NCI-H2081 treated with DMSO at 0.1 percent for 48 hours (cell line): ENCODE results near the gene SLC25A22.

Source experiments
- DNase-seq: peaks from one replicate; lab custom pipeline; 2025; lab: John Stamatoyannopoulos, UW

Gene SLC25A22

DNA sequence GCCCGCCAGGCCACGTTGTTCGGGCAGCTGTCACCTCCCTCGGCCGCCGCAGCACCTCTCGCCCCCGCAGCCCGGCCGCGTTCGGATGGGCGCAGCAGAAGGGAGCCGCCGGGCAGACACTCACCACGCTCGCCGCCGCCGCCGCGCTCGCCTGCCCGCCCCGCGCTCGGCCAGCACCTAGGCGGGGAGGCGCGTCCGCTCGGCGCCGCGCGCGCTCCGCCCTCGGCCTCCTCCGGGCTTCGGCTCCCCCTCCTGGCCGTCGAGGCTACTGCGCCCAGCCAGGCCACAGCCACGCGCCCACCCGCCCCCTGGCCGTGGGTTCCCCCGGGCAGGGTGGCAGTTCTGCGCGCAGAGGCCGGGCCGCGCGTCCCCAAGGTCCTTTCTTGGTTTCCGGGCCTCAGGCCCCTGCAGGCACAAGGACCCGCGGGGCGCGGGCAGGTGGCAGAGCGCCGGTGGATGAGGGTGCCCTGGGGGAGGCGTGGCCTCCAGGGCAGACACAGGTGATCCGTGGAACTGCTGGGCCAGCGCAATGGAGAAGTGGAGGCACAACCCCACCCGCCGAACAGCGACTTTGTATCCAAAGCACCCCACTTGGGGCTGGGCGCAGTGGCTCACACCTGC lies at the start of gene SLC25A22:
Gene SLC25A22 (minus strand): TSS at position 189 of the 621 bp plus-strand sequence. CDS start 3,275 bp downstream, outside the sequence.
- no peak for DNase-seq

DNA sequence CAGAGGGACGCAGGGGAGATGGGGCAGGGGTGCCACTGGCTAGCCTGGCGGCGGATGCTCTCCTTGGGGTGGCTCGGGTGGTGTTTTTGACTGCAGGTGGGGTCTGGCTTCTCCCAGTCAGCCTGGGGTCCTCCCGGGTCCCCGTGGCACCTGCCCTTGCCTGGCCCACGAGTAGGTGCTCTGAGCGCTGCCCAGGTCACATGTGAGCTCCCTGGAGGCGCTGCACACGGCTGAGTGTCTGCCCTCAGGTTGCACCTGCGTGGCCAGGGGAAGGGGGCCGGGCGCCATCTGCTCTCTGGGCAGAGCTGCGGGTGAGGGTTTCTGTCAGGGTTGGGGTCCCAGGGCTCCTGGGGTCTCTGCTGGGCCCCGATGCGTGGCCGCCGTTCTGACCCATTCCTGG lies 49.8 kb upstream of the SLC25A22 start:
- DNase-seq, result no peak

DNA sequence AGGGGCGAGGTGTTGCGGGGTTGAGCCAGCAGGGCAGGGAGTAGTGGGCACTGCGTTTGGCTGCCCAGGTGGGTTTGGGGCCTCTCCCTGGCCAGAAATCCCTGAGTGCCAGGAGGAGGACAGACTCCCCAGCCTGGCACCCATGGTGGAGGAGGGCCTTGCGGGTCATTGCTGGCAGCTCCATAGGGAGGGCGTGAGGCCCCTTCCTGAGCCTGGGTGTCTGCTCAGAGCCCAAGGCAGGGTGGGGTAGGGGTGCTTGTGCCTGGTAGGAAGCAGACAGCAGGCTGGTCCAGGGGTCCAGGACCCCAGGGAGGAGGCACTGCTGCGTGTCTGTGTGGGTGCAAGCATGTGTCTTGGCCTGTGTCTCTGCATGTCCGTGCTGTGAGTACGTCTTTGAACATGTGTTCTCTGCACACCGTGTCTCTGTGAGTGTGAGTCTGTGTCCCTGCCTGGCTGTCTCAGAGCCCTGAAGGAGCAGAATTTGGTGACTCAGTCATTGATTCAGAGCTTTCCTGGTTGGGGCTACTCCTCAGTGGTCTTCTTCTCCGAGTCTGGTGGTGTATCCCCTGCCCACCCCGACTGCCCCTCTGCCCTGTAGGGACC lies 48.5 kb upstream of the SLC25A22 start:
- DNase-seq, result no peak

DNA sequence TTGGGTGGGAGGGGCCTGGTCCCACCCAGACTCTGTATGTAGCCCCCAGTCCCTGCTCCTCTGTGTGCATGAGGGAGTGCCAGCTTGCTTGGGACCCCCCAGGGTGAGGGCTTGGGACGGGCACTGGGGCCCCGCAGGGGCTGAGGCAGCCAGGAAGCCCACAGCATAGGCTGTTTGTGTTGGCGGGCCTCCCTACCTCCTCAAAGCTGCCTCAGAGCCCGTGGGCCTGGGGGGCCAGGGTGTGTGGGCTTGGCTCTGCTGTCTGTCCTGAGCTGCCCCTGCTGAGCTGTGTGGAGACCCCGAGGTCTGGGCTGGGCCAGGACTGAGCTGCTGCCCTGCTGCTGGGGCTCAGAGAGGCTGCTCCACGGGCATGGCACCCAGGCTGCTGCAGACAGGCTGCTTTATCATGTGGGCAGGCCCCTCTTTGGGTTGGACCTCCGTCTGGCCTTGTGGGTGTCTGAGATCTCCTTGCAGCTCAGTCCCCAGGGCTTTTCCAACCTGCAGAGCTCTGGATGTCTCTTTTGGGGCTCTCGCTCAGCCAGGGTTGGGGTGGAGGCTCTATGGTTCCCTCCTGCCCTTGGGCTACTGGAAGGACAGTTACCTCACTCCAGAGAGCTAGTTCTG lies 47.9 kb upstream of the SLC25A22 start:
- DNase-seq, result no peak

DNA sequence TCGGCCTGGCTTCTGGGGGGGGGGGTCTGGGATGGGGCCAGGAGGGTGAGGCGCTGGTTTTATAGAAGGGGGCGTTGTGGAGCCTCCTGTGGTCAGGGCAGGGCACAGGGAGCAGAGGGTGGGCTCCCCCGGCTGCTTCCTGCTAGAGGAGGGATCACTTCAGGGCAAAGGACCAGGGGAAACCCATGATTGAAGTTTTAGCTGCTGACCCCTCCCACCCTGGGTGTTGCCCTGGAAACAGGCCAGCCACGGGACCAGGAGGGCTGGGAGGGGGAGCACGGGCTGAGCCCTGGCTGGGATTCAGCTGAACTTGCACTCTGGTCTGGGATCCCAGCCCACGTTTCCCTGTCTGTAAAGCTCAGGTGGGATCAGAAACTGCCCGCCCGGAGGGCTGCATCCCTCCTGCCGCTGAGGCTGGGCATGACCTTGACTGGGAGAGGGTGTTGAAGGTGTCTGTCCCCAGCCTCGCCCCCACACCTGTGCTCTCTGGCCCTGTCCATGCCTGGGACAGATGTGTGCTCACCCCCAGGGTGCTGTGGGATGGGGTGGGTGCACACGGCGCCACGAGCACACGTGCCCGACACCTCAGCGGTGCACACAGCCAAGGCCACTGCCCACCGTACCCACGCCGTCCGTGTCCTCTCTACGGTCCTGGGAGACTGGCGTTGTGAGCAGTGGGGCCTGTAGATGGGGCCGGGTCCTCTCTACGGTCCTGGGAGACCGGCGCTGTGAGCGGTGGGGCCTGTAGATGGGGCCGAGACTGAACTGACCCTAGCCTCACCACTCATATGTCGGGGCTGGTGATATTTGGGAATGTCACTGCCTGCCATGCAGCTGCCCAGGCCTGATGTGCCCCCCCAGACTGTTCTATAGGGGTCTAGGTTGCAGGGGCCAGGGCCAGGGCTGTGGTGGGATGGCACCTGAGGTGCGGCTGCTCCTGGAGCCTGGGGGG lies 46.9 kb upstream of the SLC25A22 start:
- no peak for DNase-seq

DNA sequence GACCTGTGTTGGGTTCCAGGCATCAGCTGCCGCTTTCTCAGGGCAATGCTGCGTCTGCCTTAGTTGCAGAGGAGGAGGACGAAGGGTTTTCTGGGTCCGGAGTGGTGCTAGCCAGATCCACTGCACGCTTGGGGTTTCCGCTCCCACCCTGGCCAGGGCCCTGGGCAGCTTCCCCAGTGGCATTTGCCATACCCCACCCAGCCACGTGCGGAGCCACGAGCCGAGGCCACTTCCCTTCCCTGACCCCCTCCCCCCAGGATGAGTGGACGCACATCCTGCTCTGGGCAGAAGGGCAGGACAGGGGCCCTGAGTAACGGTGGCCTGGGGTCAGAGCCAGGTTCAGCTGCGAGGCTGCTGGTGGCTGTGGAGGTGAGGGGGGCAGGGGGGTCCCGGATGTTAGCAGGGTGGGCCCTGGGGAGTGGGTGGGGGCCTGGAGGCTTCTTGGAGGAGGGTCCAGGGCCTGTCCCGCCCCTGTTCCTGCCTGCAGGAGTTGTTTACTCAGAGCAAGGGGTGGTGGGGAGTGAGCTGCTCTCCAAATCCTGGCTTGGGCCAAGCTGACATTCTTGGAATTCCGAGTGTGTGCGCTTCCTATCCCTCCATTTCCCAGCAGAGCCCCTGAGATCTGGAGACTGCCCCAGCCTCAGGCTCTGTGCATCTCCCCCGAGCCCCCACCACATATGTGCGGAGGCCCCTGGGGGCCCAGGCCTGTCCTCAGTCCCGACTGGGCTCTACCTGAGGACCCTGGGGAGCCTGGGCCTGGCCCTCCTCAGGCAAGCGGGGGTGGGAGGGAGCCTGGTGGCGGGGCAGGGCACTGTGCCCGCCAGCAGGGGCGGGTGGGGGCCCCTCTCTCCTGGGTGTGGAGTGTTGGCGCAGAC lies 46.0 kb upstream of the SLC25A22 start:
- no peak for DNase-seq

DNA sequence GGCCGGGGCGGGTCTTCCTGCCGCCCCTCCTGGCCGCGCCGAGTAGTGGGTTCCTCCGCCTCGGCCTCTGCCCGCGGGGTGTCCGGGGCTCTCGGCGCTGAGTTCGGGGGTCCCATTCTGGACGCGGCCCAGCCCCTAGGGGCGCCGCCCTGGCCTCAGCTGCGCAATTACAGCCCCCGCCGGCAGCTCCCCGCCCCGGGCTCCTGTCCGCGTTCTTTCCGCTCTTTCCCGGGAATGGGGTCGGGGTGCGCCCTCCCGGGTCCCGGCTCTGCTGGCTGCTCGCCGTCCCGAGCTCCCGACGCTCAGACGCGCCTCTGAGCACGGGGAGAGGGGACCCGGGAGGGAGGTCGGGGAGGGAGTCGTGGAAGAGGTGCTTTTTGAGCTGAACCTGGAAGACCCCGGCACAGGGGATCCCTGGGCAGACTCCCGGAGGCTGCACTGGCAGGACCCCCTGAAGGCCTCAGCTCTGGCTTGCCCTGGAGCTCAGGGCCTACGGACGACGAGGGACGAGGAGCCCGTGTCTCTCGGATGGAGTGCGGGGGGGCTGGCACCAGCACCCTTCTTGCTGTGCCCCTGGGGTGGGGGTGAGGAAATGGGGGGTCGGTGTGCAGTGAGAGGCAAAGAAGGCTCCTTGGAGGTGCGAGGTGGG lies 45.1 kb upstream of the SLC25A22 start:
- no peak for DNase-seq

DNA sequence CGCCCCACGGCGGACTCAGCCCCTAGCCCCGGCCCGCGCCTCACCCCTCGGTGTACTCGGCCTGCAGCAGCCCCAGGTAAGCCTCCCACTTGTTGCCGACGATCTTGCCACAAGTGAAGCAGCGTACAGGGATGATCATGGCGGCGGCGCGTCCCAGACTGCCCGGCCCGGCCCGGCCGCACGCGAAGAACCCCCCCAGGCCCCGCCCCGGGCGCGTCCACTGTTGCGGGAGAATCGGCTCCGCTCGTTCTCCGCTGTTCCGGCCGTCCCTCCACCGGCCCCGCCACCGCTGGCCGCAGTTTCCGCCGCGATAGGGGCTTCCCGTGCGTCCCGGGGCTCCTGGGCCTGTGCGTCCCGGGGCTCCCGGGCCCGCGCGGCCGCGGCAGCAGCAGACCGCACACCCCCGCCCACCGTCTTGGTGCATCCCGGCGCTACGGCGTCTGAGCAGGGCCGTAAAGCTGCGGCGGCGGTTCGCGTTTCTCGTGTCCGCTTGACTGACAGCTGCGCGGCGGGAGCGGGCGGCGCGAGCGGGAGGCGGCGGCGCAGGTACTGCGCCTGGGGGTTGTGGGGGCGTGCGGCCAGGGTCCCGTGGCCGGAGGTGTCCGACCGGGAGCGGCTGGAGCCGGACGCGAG lies 44.4 kb upstream of the SLC25A22 start, which contains the start of the genes POLR2L and TSPAN4:
Gene POLR2L (minus strand): TSS at position 160 of the 633 bp plus-strand sequence. CDS start 21 bp downstream, at position 139.
Gene TSPAN4 (plus strand): TSS at position 483 of the 633 bp plus-strand sequence. CDS start 7,453 bp downstream, outside the sequence.
- DNase-seq, result no peak

DNA sequence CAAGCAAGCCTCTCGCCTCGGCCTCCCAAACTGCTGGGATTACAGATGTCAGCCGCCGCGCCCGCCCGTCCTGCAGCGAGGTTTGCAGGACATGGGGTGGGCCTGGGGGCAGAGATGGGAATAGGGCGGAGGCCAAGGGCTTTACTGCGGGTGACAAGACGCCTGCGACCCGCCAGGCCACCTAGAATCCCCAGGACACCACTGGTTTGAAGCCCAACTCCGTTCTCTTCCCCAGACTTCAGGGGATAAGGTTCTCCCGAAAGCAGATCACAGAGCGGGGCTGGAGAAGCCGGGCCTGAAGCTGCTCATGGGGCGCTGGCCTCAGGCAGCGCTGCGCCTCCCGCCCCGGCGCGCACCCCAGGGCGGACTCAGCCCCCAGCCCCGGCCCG lies 43.9 kb upstream of the SLC25A22 start:
- DNase-seq, result no peak

DNA sequence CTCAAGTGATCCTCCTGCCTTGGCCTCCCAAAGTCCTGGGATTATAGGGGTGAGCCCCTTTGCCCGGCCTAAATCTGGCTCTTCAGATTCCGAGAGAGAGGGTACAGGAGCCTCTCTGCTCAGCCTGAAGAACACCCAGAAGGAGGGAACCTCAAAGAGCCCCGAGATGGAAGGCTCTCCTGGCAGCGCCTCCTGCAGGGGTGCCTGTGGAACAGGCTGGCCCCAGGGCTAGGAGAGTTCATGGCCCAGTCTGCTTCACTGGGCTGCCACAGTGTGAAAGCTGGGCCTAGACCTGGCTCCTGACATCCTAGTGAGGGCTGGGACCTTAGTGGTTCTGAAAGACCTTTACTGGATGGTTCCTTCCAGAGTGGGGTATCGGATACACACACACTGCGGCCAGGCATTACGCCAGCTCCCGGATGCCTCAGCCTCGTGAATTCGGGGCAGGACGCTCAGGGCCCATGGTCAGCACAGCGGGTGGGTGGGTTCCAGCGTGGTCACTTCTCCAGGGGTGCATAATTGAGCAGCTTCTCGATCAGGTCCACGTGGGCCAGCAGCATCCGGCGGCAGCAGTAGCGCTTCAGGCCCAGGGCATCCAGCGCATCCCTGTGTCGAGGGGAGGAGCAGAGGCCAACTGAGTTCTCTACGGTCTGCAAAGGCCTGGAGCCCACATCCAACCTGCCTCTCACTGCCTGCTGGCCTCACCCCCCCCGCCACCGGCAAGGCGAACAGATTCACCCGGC lies 42.0 kb upstream of the SLC25A22 start:
- DNase-seq, result no peak

DNA sequence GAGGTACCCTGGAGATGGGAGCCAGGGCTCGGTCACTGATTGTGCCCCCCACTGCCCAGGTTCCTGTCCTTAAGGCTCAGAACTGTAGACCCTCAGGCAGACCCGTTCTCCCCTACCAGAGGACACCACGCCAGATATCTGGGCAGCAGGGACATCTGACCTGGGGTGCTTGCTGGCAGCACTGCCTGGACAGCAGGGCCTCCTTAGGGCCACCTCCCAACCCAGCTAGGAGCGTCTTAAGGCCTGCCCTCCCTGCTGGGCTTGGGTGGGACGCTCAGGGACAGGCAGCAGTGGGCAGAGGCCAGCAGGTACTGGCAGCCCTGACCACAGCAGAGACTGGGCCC lies 41.2 kb upstream of the SLC25A22 start:
- no peak for DNase-seq

DNA sequence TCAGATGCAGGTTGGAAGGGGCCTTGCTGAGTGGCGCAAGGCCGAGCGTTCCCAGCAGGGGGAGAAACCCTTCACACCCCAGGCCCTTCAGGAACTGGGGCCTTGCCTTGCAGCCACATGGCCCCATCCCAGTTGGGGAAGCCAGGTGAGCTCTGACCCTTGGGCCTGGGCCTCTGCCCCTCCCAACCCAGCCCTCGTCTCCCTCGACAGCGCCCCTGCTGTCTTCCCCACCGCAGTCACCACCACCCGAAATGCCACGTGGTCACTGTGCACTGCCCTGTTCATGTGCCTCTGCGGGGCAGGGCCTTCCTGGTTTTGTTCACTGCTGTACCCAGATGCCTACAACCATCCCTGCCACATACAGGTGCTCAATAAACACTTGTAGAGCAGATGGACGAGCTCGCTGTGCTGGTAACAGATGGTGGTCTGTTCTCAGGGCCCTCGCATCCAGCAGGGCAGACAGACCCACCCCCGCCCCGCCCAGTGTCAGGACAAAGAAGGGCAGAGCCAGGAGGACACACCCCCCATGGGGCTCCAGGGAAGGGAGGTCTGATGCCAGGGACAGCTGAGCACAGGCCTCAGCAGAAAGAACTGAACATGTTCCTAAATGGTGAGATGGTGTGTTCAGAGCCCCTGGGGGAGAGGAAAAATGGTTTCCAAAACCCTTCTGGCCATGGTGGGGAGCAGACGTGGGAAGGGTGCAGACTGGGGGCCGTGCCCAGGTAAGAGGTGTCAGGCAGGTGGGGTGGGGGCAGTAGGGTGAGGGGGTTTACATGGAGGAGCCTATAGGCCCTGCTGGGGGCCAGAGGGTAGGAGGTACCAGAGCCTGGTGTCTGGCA lies 40.6 kb upstream of the SLC25A22 start:
- DNase-seq, result no peak

DNA sequence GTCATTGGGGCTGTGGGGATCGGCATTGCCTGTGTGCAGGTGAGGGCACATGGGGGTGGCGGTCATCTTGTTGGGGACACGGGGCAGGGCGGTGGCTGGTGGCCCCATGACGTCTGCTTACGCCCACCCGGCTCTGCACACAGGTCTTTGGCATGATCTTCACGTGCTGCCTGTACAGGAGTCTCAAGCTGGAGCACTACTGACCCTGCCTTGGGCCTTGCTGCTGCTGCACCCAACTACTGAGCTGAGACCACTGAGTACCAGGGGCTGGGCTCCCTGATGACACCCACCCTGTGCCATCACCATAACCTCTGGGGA lies 39.9 kb upstream of the SLC25A22 start:
- no peak for DNase-seq

DNA sequence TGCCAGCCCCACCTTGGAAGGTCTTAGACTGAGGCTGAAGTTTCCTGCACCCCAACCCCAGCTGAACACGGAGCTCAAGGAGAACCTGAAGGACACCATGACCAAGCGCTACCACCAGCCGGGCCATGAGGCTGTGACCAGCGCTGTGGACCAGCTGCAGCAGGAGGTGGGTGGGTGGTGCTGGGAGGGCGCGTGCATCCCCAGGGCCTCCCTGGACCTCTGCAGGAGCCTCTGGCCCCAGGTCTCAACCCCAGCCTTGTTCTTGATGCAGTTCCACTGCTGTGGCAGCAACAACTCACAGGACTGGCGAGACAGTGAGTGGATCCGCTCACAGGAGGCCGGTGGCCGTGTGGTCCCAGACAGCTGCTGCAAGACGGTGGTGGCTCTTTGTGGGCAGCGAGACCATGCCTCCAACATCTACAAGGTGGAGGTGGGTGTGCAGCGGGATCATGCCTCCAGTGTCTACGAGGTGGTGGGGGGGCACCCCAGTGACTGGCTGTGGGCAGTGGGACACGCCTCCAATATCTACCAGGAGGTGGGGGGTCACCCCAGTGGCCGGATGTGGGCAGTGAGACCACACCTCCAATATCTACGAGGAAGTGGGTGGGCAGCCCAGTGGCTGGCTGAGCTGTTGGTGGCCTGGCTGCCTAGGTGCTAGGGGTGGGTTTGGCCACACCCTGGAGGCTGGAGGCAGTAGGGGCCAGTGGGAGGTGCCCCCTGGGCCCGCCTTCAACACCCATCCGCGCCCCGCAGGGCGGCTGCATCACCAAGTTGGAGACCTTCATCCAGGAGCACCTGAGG lies 39.3 kb upstream of the SLC25A22 start:
- DNase-seq, result no peak

DNA sequence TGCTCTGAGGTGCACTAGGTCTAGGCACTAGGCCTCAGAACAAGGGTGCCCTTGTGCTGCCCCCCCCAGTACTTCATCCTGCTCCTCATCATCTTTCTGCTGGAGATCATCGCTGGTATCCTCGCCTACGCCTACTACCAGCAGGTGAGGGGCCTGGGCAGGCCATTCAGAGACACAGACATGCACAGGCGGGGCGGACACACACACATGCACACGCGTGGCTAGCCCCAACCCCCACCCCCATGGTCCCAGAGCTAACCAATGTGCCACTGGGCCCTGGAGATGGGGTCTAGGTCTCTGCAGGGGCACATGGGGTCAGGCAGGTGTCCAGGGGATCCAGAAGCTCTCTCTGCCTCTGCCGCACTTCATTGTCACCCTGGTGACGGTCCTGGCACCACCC lies 38.6 kb upstream of the SLC25A22 start:
- DNase-seq, result no peak

DNA sequence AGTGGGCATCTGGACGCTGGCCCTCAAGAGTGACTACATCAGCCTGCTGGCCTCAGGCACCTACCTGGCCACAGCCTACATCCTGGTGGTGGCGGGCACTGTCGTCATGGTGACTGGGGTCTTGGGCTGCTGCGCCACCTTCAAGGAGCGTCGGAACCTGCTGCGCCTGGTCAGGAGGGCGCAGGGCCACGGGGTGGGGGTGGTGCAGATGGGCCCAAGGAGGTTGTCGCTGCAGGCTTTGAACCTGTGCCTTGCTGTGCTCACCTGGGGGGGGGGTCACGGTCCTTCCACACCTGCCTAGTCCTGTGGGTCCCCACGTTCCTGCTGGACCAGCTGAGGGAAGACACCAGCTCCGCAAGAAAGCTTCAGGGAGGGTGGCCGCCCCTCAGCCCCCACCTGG lies 38.2 kb upstream of the SLC25A22 start:
- no peak for DNase-seq

DNA sequence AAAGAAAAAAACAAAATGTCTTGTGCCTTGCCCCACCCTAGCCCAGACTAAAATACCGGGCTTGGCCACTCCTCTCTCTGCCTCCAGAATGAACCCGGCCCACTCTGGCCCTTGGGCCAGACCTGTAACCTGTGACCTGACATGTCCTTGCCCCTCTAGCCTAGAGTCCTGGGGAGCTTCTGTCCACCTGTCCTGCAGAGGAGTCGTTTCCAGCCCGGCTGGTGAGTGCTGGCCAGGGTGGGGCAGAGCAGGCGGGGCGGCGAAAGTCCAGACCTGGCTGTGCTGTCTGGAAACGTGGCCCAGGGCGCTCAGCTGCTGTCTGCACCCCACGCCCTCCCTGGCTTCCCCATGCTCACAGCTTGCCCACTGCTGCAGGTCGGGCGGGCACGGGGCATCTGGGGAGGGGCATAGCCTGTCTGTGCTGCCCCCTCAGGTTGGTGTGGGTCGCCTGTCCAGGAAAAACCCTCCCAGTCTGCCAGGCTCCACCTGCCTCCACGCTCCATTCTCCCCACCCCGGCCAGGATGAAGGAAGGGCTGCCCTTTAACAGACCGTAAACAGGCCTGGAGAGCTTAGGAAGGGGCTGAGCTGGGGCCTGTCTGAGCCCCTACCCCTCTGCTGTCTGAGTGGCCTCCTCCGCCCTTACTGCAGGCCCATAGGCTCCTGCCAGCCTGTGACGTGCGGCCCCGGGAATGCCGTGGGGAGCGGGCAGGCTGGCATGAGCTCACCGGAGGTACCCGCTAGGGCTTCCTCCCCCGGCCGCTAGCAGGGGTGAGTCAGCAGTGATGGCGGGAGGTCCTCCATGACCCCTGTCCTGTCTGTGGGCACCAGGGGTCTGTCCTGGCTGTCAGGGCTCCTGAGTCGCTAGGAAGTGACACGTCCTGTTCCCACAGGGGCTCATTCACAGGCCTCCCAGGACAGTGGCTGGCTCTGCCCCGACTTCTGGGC lies 36.6 kb upstream of the SLC25A22 start:
- DNase-seq, result no peak
